Prostate gland (tissue), 2 donors: ENCODE measurements around the gene MBOAT2.

ENCODE experiments used
- CTCF ChIP-seq, 4 experiments: fragments of 200-600 bp in 2 of 4; fragments of 450-650 bp in 2 of 4; sonication (generic) in 2 of 4; IDR thresholded peaks; 1 replicate in 3 of 4; 2 replicates in 1 of 4; pipeline ENCODE4 v1.5.1; 2016 to 2019; ENCODE audit warnings: antibody characterized with exemption in 4 of 4, mild to moderate bottlenecking in 2 of 4, moderate library complexity in 2 of 4
- POLR2A ChIP-seq: fragments of 450-650 bp; IDR thresholded peaks from one replicate; pipeline ENCODE4 v1.6.1; 2016; ENCODE audit warnings: antibody characterized with exemption, mild to moderate bottlenecking

DNA sequence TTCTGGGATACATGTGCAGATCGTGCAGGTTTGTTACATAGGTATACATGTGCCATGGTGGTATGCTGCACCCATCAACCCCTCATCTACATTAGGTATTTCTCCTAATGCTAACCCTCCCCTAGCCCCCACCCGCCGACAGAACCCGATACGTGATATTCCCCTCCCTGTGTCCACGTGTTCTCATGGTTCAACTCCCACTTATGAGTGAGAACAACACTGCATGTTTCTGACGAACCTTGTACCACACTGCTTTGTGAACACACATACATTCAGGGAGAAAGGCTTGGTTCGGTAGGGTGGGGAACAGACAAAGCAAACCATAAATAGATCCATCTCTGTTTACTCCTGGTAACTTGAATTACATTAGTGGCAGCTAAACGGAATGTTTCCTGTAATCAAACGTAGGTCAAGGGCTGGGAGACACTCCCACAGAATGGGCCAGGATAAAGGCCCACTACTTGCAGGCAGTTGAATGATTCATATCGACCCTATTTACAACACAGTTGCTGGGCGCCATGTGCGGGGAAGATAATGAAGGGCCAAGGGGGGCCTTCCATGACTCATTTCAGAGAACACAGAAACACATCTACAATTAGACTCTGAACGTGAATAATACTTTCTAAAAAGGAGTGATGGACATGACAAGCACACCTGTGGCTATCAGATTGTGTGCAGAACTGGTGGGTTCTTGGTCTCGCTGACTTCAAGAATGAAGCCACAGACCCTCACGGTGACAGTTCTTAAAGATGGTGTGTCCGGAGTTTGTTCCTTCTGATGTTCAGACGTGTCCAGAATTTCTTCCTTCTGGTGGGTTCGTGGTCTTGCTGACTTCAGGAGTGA, 109.3 kb downstream of the MBOAT2 start:
- TF ChIP-seq POLR2A (no peak), CTCF (IDR thresholded peaks at IDR 0.05) (no peak)
